ENCODE measurements around the gene TDRD3.
A peak's percentile ranks its signal among the peaks of the same experiment; 100 is the strongest.

Gene TDRD3

GRCh38 chr13:60575142-60575541, 178.1 kb downstream of the TDRD3 start:
- no peaks in the 10 kb centered on the region for H3K36me3 ChIP-seq (ENCODE audit: control insufficient read depth, insufficient read depth, low read length)
- H3K27ac ChIP-seq (ENCODE audit: low read depth, low read length), result 0 out of 2 replicates have a peak overlapping the region, but pooled peaks have one; percentile 16
- H3K4me3 ChIP-seq (ENCODE audit: low read depth, low read length), result no peak overlapping the region
- H3K27me3 ChIP-seq (ENCODE audit: control insufficient read depth, insufficient read depth, low read length), result no peaks in the 10 kb centered on the region
- peaks cover 34% of the 10 kb centered on the region for H3K4me1 ChIP-seq (ENCODE audit: control insufficient read depth, insufficient read depth, low read length)
- H3K9ac ChIP-seq (ENCODE audit: low read length), result no peak overlapping the region
- H3K9me3 ChIP-seq (ENCODE audit: control insufficient read depth, insufficient read depth, low read depth, low read length), result no peaks in the 10 kb centered on the region

- Histone ChIP-seq H3K36me3 (ENCODE audit: control insufficient read depth, insufficient read depth, low read length) (no peaks in the 10 kb centered on the region), H3K9ac (ENCODE audit: low read length) (no peak overlapping the region), H3K4me3 (ENCODE audit: low read depth, low read length) (no peak overlapping the region), H3K27me3 (ENCODE audit: control insufficient read depth, insufficient read depth, low read length) (no peaks in the 10 kb centered on the region), H3K27ac (ENCODE audit: low read depth, low read length) (no peak overlapping the region), H3K4me1 (ENCODE audit: control insufficient read depth, insufficient read depth, low read length) (peaks cover 25% of the 10 kb centered on the region), H3K9me3 (ENCODE audit: control insufficient read depth, insufficient read depth, low read depth, low read length) (no peaks in the 10 kb centered on the region)
Measured at GRCh38 chr13:60577761-60578160, 180.7 kb downstream of the TDRD3 start.

- Histone ChIP-seq H3K4me1 (ENCODE audit: control insufficient read depth, insufficient read depth, low read length) (peaks cover 30% of the 10 kb centered on the region), H3K27ac (ENCODE audit: low read depth, low read length) (peak overlapping the region; percentile 89), H3K27me3 (ENCODE audit: control insufficient read depth, insufficient read depth, low read length) (no peaks in the 10 kb centered on the region), H3K4me3 (ENCODE audit: low read depth, low read length) (no peak overlapping the region), H3K36me3 (ENCODE audit: control insufficient read depth, insufficient read depth, low read length) (no peaks in the 10 kb centered on the region), H3K9me3 (ENCODE audit: control insufficient read depth, insufficient read depth, low read depth, low read length) (peaks cover 12% of the 10 kb centered on the region), H3K9ac (ENCODE audit: low read length) (peak overlapping the region; percentile 71)
Measured at GRCh38 chr13:60583196-60583888, 186.3 kb downstream of the TDRD3 start.

GRCh38 chr13:60583911-60584753, 187.1 kb downstream of the TDRD3 start:
- no peaks in the 10 kb centered on the region for H3K36me3 ChIP-seq (ENCODE audit: control insufficient read depth, insufficient read depth, low read length)

GRCh38 chr13:60584976-60585375, 188.0 kb downstream of the TDRD3 start:
- no peaks in the 10 kb centered on the region for H3K27me3 ChIP-seq (ENCODE audit: control insufficient read depth, insufficient read depth, low read length)
- peak overlapping the region; percentile 90 for H3K27ac ChIP-seq (ENCODE audit: low read depth, low read length)

More at GRCh38 chr13:60583911-60584753, 187.1 kb downstream of the TDRD3 start:
- H3K27me3 ChIP-seq (ENCODE audit: control insufficient read depth, insufficient read depth, low read length), result no peaks in the 10 kb centered on the region
- H3K27ac ChIP-seq (ENCODE audit: low read depth, low read length), result peak overlapping the region; percentile 90
- peaks cover 30% of the 10 kb centered on the region for H3K4me1 ChIP-seq (ENCODE audit: control insufficient read depth, insufficient read depth, low read length)
- H3K9me3 ChIP-seq (ENCODE audit: control insufficient read depth, insufficient read depth, low read depth, low read length), result peaks cover 12% of the 10 kb centered on the region
- H3K9ac ChIP-seq (ENCODE audit: low read length), result peak overlapping the region; percentile 71
- H3K4me3 ChIP-seq (ENCODE audit: low read depth, low read length), result 0 out of 2 replicates have a peak overlapping the region, but pooled peaks have one; percentile 12

GRCh38 chr13:60590800-60591747, 194.1 kb downstream of the TDRD3 start:
- Histone ChIP-seq H3K36me3 (ENCODE audit: control insufficient read depth, insufficient read depth, low read length) (no peaks in the 10 kb centered on the region), H3K9ac (ENCODE audit: low read length) (no peak overlapping the region), H3K27ac (ENCODE audit: low read depth, low read length) (no peak overlapping the region), H3K27me3 (ENCODE audit: control insufficient read depth, insufficient read depth, low read length) (no peaks in the 10 kb centered on the region), H3K4me3 (ENCODE audit: low read depth, low read length) (no peak overlapping the region), H3K4me1 (ENCODE audit: control insufficient read depth, insufficient read depth, low read length) (peaks cover 13% of the 10 kb centered on the region), H3K9me3 (ENCODE audit: control insufficient read depth, insufficient read depth, low read depth, low read length) (peaks cover 12% of the 10 kb centered on the region)

More at GRCh38 chr13:60584976-60585375, 188.0 kb downstream of the TDRD3 start:
- H3K36me3 ChIP-seq (ENCODE audit: control insufficient read depth, insufficient read depth, low read length), result no peaks in the 10 kb centered on the region
- H3K9ac ChIP-seq (ENCODE audit: low read length), result peak overlapping the region; percentile 62
- peak overlapping the region; percentile 15 for H3K4me3 ChIP-seq (ENCODE audit: low read depth, low read length)
- H3K4me1 ChIP-seq (ENCODE audit: control insufficient read depth, insufficient read depth, low read length), result peaks cover 32% of the 10 kb centered on the region
- peaks cover 12% of the 10 kb centered on the region for H3K9me3 ChIP-seq (ENCODE audit: control insufficient read depth, insufficient read depth, low read depth, low read length)

- H3K27me3 ChIP-seq (ENCODE audit: control insufficient read depth, insufficient read depth, low read length), result no peaks in the 10 kb centered on the region
- H3K36me3 ChIP-seq (ENCODE audit: control insufficient read depth, insufficient read depth, low read length), result no peaks in the 10 kb centered on the region
- H3K4me1 ChIP-seq (ENCODE audit: control insufficient read depth, insufficient read depth, low read length), result no peaks in the 10 kb centered on the region
- H3K4me3 ChIP-seq (ENCODE audit: low read depth, low read length), result no peak overlapping the region
- no peak overlapping the region for H3K9ac ChIP-seq (ENCODE audit: low read length)
- H3K27ac ChIP-seq (ENCODE audit: low read depth, low read length), result no peak overlapping the region
- no peaks in the 10 kb centered on the region for H3K9me3 ChIP-seq (ENCODE audit: control insufficient read depth, insufficient read depth, low read depth, low read length)
Measured at GRCh38 chr13:60603049-60603448, 206.0 kb downstream of the TDRD3 start.

- no peaks in the 10 kb centered on the region for H3K9me3 ChIP-seq (ENCODE audit: control insufficient read depth, insufficient read depth, low read depth, low read length)
- H3K9ac ChIP-seq (ENCODE audit: low read length), result no peak overlapping the region
- H3K27ac ChIP-seq (ENCODE audit: low read depth, low read length), result no peak overlapping the region
- no peaks in the 10 kb centered on the region for H3K4me1 ChIP-seq (ENCODE audit: control insufficient read depth, insufficient read depth, low read length)
- no peak overlapping the region for H3K4me3 ChIP-seq (ENCODE audit: low read depth, low read length)
- no peaks in the 10 kb centered on the region for H3K27me3 ChIP-seq (ENCODE audit: control insufficient read depth, insufficient read depth, low read length)
- no peaks in the 10 kb centered on the region for H3K36me3 ChIP-seq (ENCODE audit: control insufficient read depth, insufficient read depth, low read length)
Measured at GRCh38 chr13:60604058-60604457, 207.0 kb downstream of the TDRD3 start.

GRCh38 chr13:60608954-60609353, 211.9 kb downstream of the TDRD3 start:
- Histone ChIP-seq H3K9me3 (ENCODE audit: control insufficient read depth, insufficient read depth, low read depth, low read length) (no peaks in the 10 kb centered on the region), H3K27me3 (ENCODE audit: control insufficient read depth, insufficient read depth, low read length) (no peaks in the 10 kb centered on the region), H3K27ac (ENCODE audit: low read depth, low read length) (no peak overlapping the region), H3K4me3 (ENCODE audit: low read depth, low read length) (no peak overlapping the region), H3K36me3 (ENCODE audit: control insufficient read depth, insufficient read depth, low read length) (no peaks in the 10 kb centered on the region), H3K4me1 (ENCODE audit: control insufficient read depth, insufficient read depth, low read length) (no peaks in the 10 kb centered on the region), H3K9ac (ENCODE audit: low read length) (no peak overlapping the region)

GRCh38 chr13:60611523-60611922, 214.5 kb downstream of the TDRD3 start:
- no peaks in the 10 kb centered on the region for H3K27me3 ChIP-seq (ENCODE audit: control insufficient read depth, insufficient read depth, low read length)
- no peaks in the 10 kb centered on the region for H3K9me3 ChIP-seq (ENCODE audit: control insufficient read depth, insufficient read depth, low read depth, low read length)
- no peak overlapping the region for H3K9ac ChIP-seq (ENCODE audit: low read length)
- H3K36me3 ChIP-seq (ENCODE audit: control insufficient read depth, insufficient read depth, low read length), result no peaks in the 10 kb centered on the region
- H3K4me1 ChIP-seq (ENCODE audit: control insufficient read depth, insufficient read depth, low read length), result peaks cover 3% of the 10 kb centered on the region; the same call in 1 of the 2 replicates
- H3K4me3 ChIP-seq (ENCODE audit: low read depth, low read length), result no peak overlapping the region
- H3K27ac ChIP-seq (ENCODE audit: low read depth, low read length), result no peak overlapping the region
